Erythroblast (primary cell): ENCODE data around the gene HELZ.

Experiments used
- GATA1 ChIP-seq: IDR thresholded peaks from 2 replicates; pipeline ENCODE4 v1.6.1; 2011; ENCODE audit warnings: low read depth, mild to moderate bottlenecking, control low read depth, low read length, moderate library complexity
- POLR2A ChIP-seq: IDR thresholded peaks from 2 replicates; pipeline ENCODE4 v1.6.1; 2011; ENCODE audit warnings: mild to moderate bottlenecking, low read length

GRCh38 chr17:67053438-67054000, 191.5 kb downstream of the HELZ start:
- TF ChIP-seq GATA1 (no peak), POLR2A (no peak)
